Inferior parietal cortex (tissue), 1 donor: ENCODE data around the gene UCK2.
A peak's percentile ranks its signal among the peaks of the same experiment; 100 is the strongest.

Source experiments
- DNase-seq: peaks from one replicate; pipeline ENCODE4 v3.0.0-alpha.2; 2016; ENCODE audit errors: extremely low spot score

The UCK2 gene

GRCh38 chr1:165855010-165855838 is 27.8 kb downstream of the UCK2 start:
- DNase-seq, result peak; percentile 44

DNA sequence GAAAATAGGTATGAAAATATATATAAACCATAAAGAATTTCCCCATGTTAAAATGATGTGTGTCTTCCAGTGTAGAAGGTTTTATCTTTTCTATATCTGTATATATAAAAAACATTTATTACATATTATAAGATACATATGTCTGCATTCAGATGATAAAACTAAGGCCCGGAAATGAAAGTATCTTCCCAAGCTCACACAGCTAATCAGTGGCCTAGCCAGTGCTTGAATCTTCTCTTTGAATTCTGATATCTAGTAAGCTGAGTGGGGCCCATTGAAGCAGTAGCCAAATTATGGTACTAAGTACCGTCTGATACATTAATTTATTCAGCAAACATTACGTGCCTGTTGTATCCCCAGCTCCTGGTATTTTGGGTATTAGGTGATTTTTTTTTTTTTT is 28.6 kb downstream of the UCK2 start:
- no peak for DNase-seq

DNA sequence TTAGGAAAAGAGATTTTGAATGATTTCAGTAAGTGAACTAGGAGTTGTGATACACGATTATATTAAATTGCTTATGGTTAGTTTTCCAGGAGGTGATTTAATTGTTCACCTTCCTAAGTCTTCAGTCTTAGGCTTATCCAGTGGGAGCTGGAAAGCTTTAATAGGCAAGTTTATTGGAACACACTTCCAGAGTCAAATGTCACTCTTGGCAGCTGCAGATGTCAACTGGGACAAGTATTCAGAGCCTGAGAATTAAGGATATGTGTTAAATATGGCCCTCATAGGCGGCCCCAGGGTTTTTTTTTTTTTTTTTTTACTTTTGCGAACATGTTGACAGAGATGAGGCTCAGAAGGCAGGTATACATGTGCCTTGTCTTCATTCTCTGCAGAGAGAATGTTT is 29.2 kb downstream of the UCK2 start:
- no peak for DNase-seq

- DNase-seq, result no peak
Observed at GRCh38 chr1:165857046-165857801, 29.8 kb downstream of the UCK2 start.

DNA sequence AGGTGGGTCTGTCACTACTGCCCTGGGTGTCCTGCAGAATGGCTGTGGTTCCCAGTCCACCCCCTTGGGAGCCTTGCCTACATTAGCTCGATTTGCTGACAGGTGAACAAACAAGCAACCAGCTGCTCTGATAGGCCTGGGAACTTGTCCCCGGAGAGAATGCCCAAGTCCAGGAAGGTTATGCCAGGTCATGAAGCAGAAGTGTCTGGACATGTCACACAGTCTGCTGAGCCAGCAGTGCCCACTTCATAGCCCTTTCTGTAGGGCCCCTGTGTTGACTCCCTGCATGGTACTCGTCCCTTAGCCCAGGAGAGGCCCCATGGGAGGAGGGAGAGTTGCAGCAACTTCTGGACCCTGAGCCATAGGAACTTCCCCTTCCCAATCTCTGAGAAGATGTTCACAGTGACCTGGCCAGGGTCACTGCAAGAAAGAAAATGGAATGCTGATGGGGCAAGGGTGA is 31.0 kb downstream of the UCK2 start:
- DNase-seq, result no peak

DNA sequence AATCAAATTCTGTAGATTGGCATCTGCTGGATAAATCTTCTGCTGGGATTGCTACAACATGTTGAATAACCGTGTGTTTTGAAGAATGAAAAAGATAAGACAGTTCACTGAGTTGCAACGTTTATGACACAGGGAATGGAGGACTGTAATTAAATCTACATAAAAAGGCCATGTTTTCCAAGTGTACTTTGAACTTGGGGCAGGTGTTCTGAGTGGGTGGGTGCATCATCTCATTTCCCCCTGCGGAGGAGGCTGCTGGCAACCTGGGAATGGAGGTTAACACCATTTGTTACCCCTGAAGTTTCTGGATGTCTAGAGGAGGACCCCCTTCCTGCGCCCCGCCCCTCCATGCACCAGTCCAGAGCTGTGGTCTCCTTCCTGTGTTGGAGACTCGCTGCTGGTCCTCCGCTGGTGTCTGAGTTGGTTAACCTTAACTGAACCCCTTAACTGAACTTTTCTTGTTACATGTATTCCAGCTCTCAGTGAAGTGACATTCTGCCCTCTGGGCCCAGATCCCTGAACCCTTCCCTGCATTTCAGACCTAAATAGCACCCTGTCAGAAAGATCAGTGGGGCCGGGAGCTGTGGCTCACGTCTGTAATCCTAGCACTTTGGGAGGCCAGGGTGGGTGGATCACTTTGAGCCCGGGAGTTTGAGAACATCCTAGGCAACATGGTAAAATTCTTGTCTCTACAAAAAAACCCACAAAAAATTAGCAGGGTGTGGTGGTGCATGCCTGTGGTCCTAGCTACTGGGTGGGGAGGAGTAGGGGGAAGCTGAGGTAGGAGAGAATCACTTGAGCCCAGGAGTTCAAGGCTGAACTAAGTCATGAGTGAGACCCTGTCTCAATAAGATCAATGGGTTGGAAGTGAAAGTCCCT is 31.8 kb downstream of the UCK2 start:
- DNase-seq, result no peak

DNA sequence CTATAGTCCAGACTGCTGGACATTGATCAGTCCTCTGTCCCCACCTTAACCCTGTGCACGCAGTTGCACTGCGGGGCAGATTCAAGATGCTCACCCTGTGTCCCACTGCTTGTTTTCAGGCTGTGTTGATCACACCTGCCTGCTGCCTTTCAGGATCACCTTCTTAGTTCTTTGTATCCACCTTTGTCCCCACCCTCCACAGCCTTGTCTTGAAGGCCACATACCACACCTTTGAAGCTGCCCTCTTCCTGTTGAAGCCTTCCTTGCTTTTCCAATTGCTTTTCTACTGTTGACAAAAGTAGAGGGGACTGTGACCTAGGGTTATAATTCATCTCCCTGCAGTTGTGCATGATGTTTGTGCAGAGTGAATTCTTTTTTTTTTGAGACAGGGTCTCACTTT is 32.7 kb downstream of the UCK2 start:
- DNase-seq, result no peak

DNA sequence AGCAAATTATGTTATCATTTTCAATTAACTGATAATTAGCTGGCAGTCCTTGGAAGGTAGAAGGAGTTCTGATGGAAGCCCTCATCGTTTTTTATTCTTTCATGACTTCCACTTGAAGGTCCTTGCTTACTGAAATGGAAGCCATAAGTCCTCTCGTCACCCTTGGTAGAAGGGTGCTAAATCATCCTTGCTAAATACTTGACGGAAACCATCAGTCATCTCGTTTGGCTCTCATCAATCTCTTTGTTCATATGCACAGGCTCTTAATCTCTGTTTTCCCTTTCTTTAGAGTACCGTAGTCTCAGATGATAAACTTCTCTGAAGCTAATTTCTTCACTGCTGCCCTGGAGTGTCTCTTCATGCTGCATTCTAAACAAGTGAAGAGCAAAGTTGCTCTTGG is 34.5 kb downstream of the UCK2 start:
- no peak for DNase-seq

- DNase-seq, result no peak
Observed at GRCh38 chr1:165862448-165862847, 35.0 kb downstream of the UCK2 start.

- DNase-seq, result no peak
Observed at GRCh38 chr1:165863346-165863745, 35.9 kb downstream of the UCK2 start.

DNA sequence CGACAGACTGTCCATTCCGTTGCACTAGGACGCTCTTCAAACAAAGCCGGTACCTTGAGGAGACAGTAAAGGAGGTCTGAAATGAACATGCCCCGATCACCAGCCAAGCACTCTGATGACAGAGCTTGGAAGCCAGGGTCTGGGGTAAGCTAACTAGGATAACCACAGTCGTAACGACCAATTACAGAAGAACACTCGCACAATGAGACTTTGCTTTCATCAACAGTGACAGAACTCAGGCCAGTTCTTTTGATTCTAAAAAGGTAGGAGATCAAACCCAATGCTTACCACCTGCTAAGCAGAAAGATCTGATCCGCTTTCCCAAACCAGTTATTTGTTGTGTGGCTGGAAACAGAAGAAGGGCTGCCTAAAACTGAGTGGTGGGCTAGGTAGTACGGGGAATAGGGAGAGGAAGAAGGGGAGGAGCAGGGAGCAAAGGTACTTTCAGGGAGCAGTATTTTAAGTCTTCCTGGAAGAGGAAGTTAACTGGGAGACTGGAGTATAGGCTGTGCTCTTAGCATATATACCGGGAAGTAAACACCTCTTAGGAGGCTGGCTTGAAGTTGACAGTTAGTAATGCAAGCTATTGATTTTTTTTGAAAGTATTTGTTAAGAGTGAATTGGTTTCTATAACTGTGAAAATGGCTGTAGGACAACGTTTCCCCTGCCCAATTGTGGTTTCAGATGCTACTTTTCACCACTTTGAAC is 38.4 kb downstream of the UCK2 start:
- DNase-seq, result no peak

DNA sequence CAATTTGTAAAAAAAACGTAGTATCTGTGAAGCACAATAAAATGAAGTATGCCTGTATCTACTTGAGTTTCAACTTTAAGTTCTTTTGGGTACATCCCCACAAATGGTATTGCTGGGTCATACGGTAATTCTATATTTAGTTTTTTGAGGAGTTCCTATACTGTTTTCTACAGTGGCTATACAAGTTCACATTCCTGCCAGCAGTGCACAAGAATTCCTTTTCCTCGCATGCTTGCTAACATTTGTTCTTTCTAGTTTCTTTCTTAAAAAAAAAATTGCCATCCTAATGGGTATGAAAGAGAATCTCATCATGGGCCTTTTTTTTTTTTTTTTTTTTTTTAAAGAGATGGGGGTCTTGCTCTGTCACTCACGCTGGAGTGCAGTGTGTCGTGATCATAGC is 41.9 kb downstream of the UCK2 start:
- no peak for DNase-seq

GRCh38 chr1:165871311-165872067 is 44.1 kb downstream of the UCK2 start:
- DNase-seq, result peak; percentile 59

GRCh38 chr1:165873481-165873880 is 46.1 kb downstream of the UCK2 start:
- no peak for DNase-seq

GRCh38 chr1:165874643-165875042 is 47.2 kb downstream of the UCK2 start:
- no peak for DNase-seq

DNA sequence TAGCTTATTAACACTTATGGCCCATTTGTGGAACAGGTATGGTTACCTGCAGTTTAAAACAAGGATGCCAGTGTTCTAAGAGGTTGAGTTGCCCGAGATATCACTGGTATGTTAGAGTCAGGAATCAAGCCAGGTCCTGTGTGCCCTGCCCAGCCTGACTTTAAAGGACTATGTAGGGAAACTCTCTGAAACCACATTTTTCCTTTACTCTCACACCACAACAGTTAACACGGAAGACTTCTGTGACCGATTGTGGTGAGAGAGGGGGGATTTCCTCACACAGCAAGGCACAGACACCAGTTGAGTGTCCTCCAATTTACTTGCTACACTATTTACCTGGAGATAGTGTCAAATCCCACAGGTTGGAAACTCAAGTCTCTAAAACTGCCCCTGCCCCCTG is 47.8 kb downstream of the UCK2 start:
- no peak for DNase-seq

DNA sequence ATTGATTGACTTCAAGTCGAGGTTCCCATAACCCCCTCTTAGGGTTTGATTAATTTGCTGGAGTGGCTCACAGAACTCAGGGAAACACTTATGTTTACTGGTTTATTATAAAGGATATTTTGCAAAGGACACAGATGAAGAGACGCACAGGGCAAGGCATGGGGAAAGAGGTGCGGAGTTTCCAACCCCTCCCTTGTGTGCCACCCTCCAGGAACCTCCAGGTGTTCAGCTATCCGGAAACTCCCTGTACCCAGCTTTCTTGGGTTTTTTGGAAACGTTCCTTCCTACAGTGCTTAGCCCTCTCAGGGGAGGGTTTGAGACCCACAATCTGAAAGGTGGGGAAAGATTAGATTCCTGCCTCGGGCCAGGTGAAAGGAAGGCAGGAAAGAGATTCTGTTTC is 48.2 kb downstream of the UCK2 start:
- DNase-seq, result no peak

GRCh38 chr1:165876121-165876520 is 48.7 kb downstream of the UCK2 start:
- DNase-seq, result no peak

- no peak for DNase-seq
Observed at GRCh38 chr1:165877411-165877810, 50.0 kb downstream of the UCK2 start.

GRCh38 chr1:165877940-165878556 is 50.6 kb downstream of the UCK2 start:
- DNase-seq, result no peak
